HCT116 (cell line): ENCODE data around the gene TFPT. TPM values are rescaled to one million over a fixed set of nuclear protein-coding genes. Genes with fewer than 3 reads are reported as not detected.

Experiments used
- ATAC-seq: fragments of 200-7000 bp; cut with Tn5 transposase; 2 replicates; pipeline ENCODE4 v1.9.1; 2020; ENCODE audit warnings: mild to moderate bottlenecking, moderate library complexity
- BruUV-seq: library from RNA; stranded (reverse); fragments of 400-500 nt; replicated peaks from 2 replicates; lab custom pipeline; 2021; lab: Mats Ljungman, UMichigan
- CTCF ChIA-PET: fragments of 300-600 bp; sonication (Branson Sonifier 250); formaldehyde crosslinking; loops from one replicate; lab custom pipeline; 2021; ENCODE audit warnings: antibody characterized with exemption; lab: Charles Lee
- POLR2A ChIA-PET: fragments of 300-600, 350-600 bp; sonication (Branson Sonifier 250); formaldehyde crosslinking; loops from one replicate; lab custom pipeline; 2021; ENCODE audit warnings: antibody characterized with exemption; lab: Charles Lee
- RAD21 ChIA-PET, 2 experiments: fragments of 300-600 bp; sonication (Branson Sonifier 250); formaldehyde crosslinking; loops; one replicate each; lab custom pipeline; 2023; ENCODE audit warnings: low total read pairs in 2 of 2; ENCODE audit not compliant: uncharacterized antibody in 2 of 2, unreplicated experiment in 2 of 2, low non-redundant PET in 1 of 2; lab: Charles Lee
- DNase-seq: peaks from one replicate; pipeline ENCODE4 v3.0.0-alpha.2; 2010; ENCODE audit warnings: low read depth, low spot score
- H2AFZ ChIP-seq: fragments of 200-600 bp; shearing (Covaris generic), sonication (generic); 2 replicates; pipeline ENCODE4 v1.6.1; 2017; ENCODE audit warnings: low read depth, mixed run types, mixed read lengths, antibody characterized with exemption, low read length; ENCODE audit not compliant: poor library complexity, severe bottlenecking
- H3K27ac ChIP-seq: 2 replicates; pipeline ENCODE4 v1.5.1; 2012; ENCODE audit warnings: low read depth, low read length
- H3K27me3 ChIP-seq: fragments of 200-600 bp; sonication (generic); 2 replicates; pipeline ENCODE4 v1.6.1; 2016; ENCODE audit warnings: mixed run types, low read length, mixed read lengths; ENCODE audit not compliant: insufficient read depth
- H3K36me3 ChIP-seq, 2 experiments: fragments of 200-500 bp in 1 of 2; fragments of 200-600 bp in 1 of 2; sonication (Bioruptor generic) in 1 of 2; sonication (generic) in 1 of 2; 2 replicates each; pipeline versions ENCODE4 v1.5.1 to v1.6.1; 2014 to 2016; ENCODE audit warnings: low read length in 2 of 2, inconsistent platforms in 1 of 2, mixed read lengths in 1 of 2, mixed run types in 1 of 2; ENCODE audit not compliant: insufficient read depth in 2 of 2, control insufficient read depth in 1 of 2
- H3K4me1 ChIP-seq, 2 experiments: fragments of 200-600 bp in 1 of 2; sonication (generic) in 1 of 2; 2 replicates each; pipeline versions ENCODE4 v1.5.1 to v1.6.1; 2012 to 2017; ENCODE audit warnings: low read length in 2 of 2, inconsistent platforms in 1 of 2, mild to moderate bottlenecking in 1 of 2, mixed read lengths in 1 of 2, mixed run types in 1 of 2, moderate library complexity in 1 of 2; ENCODE audit not compliant: insufficient read depth in 2 of 2, control insufficient read depth in 1 of 2
- H3K4me2 ChIP-seq: fragments of 200-600 bp; sonication (generic); 2 replicates; pipeline ENCODE4 v1.6.1; 2017; ENCODE audit warnings: mixed run types, low read length, mixed read lengths
- H3K4me3 ChIP-seq, 2 experiments: fragments of 200-600 bp in 1 of 2; sonication (generic) in 1 of 2; replicated peaks in 1 of 2; 2 replicates each; pipeline ENCODE4 v1.5.1; 2011 to 2016; ENCODE audit warnings: low read length in 2 of 2, control low read depth in 1 of 2, low read depth in 1 of 2, mild to moderate bottlenecking in 1 of 2, mixed read lengths in 1 of 2, mixed run types in 1 of 2
- H3K79me2 ChIP-seq: fragments of 200-600 bp; sonication (generic); 2 replicates; pipeline ENCODE4 v1.6.1; 2017; ENCODE audit warnings: mild to moderate bottlenecking, mixed run types, low read length, moderate library complexity, mixed read lengths; ENCODE audit not compliant: insufficient read depth
- H3K9ac ChIP-seq: fragments of 200-600 bp; sonication (generic); 2 replicates; pipeline ENCODE4 v1.6.1; 2016; ENCODE audit warnings: low read length, mixed read lengths
- H3K9me2 ChIP-seq: fragments of 200-600 bp; sonication (generic), shearing (Covaris generic); 2 replicates; pipeline ENCODE4 v1.6.1; 2017; ENCODE audit warnings: mixed run types, mild to moderate bottlenecking, moderate library complexity; ENCODE audit not compliant: insufficient read depth
- H3K9me3 ChIP-seq, 2 experiments: fragments of 200-500 bp in 1 of 2; fragments of 200-600 bp in 1 of 2; sonication (Bioruptor generic) in 1 of 2; sonication (generic) in 1 of 2; 2 replicates each; pipeline ENCODE4 v1.6.1; 2014 to 2017; ENCODE audit warnings: low read length in 2 of 2, mixed read lengths in 2 of 2, inconsistent platforms in 1 of 2, low read depth in 1 of 2, mild to moderate bottlenecking in 1 of 2, mixed run types in 1 of 2, moderate library complexity in 1 of 2; ENCODE audit not compliant: control insufficient read depth in 1 of 2, insufficient read depth in 1 of 2
- H4K20me1 ChIP-seq: fragments of 200-600 bp; sonication (generic), shearing (Covaris generic); 2 replicates; pipeline ENCODE4 v1.6.1; 2017; ENCODE audit warnings: mixed run types, mild to moderate bottlenecking, moderate library complexity; ENCODE audit not compliant: insufficient read depth
- POLR2AphosphoS5 ChIP-seq: IDR thresholded peaks from 2 replicates; pipeline ENCODE4 v1.6.1; 2011; ENCODE audit warnings: mild to moderate bottlenecking, low read depth, low read length, moderate library complexity
- SIN3A ChIP-seq: IDR thresholded peaks from 2 replicates; pipeline ENCODE4 v1.6.1; 2012; ENCODE audit warnings: low read depth
- SP1 ChIP-seq: IDR thresholded peaks from 2 replicates; pipeline ENCODE4 v1.6.1; 2012; ENCODE audit warnings: low read depth
- SRF ChIP-seq: IDR thresholded peaks from 2 replicates; pipeline ENCODE4 v1.6.1; 2012; ENCODE audit warnings: low read depth
- TCF7L2 ChIP-seq: IDR thresholded peaks from 2 replicates; pipeline ENCODE4 v1.7.0; 2011; ENCODE audit warnings: borderline replicate concordance, inconsistent platforms; ENCODE audit not compliant: insufficient read depth, insufficient read length; ENCODE audit errors: extremely low read depth
- intact Hi-C: fragments of 100-400 bp; cut with micrococcal nuclease; formaldehyde crosslinking; loops from 2 replicates; pipeline ENCODE4 v1.10.0; 2022
- total RNA-seq: library from RNA; stranded (reverse); gene quantifications from one replicate; pipeline ENCODE4 v1.2.1, GENCODE V29; 2021; ENCODE audit not compliant: unreplicated experiment
- TF ChIP-seq, protein P1 (sequence below), 3 experiments: fragments of 200-600 bp in 1 of 3; sonication (generic) in 1 of 3; IDR thresholded peaks in 2 of 3; conservative IDR thresholded peaks in 1 of 3; 2 replicates each; pipeline ENCODE4 v1.5.1; 2012 to 2017; ENCODE audit warnings: low read depth in 2 of 3, low read length in 2 of 3, antibody characterized with exemption in 1 of 3, borderline replicate concordance in 1 of 3, control low read depth in 1 of 3, mild to moderate bottlenecking in 1 of 3, mixed read lengths in 1 of 3, mixed run types in 1 of 3, moderate library complexity in 1 of 3; ENCODE audit not compliant: insufficient read depth in 1 of 3

Gene TFPT
- total RNA-seq, 1 experiment from 2014 or later = 7.1 TPM

DNA sequence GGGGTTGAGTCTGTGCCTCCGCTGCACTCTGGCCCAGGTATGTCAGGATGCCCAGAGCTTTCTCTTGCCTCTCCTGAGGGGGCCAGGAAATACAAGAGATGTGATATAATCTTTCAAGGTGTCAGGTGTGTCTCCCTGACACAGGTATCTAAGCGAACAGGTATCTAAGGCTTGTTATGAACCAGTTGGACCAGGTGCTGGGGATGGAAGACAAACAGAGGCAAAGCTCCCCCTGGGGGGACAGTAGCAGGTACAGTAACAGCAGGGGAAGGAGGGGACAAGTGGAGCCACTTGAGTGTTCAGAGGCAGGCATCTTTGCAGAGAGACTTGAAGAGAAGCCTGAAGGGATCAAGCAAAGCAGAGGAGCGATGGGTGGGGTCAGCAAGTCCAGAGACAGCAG lies 41.5 kb upstream of the TFPT start (continued):
- no peak for TF ChIP-seq TCF7L2

DNA sequence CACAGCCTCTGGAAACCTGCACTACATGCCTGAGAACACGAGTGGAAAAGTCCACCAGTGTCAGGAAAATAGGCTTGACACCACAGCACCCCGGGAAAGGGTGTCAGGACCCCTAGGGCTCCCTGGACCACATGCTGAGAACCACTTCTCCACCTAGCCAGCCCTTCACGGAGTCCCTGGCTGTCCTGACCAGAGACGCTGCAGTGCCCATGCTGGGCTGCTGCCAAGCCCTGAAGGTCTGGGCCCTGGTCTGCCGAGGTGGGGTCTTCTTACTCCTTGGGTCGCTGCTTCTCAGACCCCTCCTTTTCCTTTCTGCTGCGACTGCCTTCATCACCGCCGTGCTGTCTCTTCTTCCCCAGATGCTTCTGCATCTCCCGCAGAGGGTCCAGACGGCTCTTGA lies 41.0 kb upstream of the TFPT start:
- DNase-seq (no peak), ATAC-seq (no peak)
- Histone ChIP-seq H3K4me2 (no peak overlapping the region), H3K27ac (no peak overlapping the region), H3K9me3 (no peaks in the 10 kb centered on the region), H3K4me3 (no peak overlapping the region), H3K79me2 (peaks cover 8% of the 10 kb centered on the region), H3K36me3 (peaks cover 47 to 51% of the 10 kb centered on the region in 2 experiments; a peak in 3 of 4 replicates), H3K4me1 (peaks cover 16 to 26% of the 10 kb centered on the region in 2 experiments), H4K20me1 (no peaks in the 10 kb centered on the region), H3K27me3 (no peaks in the 10 kb centered on the region), H2AFZ (no peak overlapping the region), H3K9ac (no peak overlapping the region), H3K9me2 (no peaks in the 10 kb centered on the region)
- ChIA-PET RAD21 (no interaction called here), CTCF (no interaction called here), POLR2A (interaction anchor here (1.1 to 1.6 kb wide), 2 partner anchors 19 to 41 kb away, joined by 3 to 4 read pairs; partner anchors contain the start of genes CNOT3, PRPF31 and TFPT)
- TF ChIP-seq SRF (no peak), POLR2AphosphoS5 (peak; percentile 42)
- no TSS peak for BruUV-seq
- intact Hi-C loops = no loop called here

DNA sequence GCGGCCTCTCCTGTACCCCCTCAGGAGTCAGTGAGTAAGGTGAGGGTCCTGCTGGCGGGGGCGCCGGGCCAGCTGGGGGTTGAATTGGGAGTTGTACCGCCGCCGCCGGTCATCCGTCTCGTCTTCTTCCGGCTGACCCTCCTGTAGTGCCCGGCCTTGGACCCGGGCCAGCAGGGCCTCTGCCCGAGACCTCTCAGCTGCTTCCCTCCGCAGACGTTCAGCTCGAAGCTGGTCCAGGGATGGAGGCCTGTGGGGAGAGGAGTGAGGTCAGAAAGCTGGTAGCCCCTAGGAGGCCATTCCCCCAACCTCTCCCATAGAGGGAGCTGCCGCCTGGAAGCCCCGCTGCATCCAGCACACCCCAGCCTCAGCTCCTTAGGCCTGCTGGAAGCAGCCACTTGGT lies 40.2 kb upstream of the TFPT start:
- Histone ChIP-seq H3K9me3 (no peaks in the 10 kb centered on the region), H2AFZ (no peak overlapping the region), H4K20me1 (no peaks in the 10 kb centered on the region), H3K27me3 (no peaks in the 10 kb centered on the region), H3K9me2 (no peaks in the 10 kb centered on the region), H3K4me2 (no peak overlapping the region), H3K4me1 (peaks cover 10 to 20% of the 10 kb centered on the region in 2 experiments), H3K27ac (no peak overlapping the region), H3K79me2 (peaks cover 8% of the 10 kb centered on the region), H3K4me3 (no peak overlapping the region), H3K36me3 (peaks cover 47 to 53% of the 10 kb centered on the region in 2 experiments; a peak in 3 of 4 replicates), H3K9ac (no peak overlapping the region)
- RAD21 ChIA-PET = interaction anchor here in 1 of 2 experiments (0.6 kb wide), 1 partner anchor 176 kb away, joined by 3 read pairs; no protein-coding TSS in a partner anchor
- ATAC-seq (no peak), DNase-seq (no peak)
- CTCF ChIA-PET = no interaction called here
- no TSS peak for BruUV-seq
- POLR2A ChIA-PET = interaction anchor here (1.1 kb wide), 1 partner anchor 19 kb away, joined by 3 read pairs; the partner anchor contains the start of gene CNOT3
- intact Hi-C loops = no loop called here
- no peak for TF ChIP-seq SIN3A
- TF ChIP-seq SP1 = no peak
- TF ChIP-seq, protein P1, sequence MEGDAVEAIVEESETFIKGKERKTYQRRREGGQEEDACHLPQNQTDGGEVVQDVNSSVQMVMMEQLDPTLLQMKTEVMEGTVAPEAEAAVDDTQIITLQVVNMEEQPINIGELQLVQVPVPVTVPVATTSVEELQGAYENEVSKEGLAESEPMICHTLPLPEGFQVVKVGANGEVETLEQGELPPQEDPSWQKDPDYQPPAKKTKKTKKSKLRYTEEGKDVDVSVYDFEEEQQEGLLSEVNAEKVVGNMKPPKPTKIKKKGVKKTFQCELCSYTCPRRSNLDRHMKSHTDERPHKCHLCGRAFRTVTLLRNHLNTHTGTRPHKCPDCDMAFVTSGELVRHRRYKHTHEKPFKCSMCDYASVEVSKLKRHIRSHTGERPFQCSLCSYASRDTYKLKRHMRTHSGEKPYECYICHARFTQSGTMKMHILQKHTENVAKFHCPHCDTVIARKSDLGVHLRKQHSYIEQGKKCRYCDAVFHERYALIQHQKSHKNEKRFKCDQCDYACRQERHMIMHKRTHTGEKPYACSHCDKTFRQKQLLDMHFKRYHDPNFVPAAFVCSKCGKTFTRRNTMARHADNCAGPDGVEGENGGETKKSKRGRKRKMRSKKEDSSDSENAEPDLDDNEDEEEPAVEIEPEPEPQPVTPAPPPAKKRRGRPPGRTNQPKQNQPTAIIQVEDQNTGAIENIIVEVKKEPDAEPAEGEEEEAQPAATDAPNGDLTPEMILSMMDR (IDR thresholded peaks at IDR 0.05 in 2 of 3, conservative IDR thresholded peaks at IDR 0.05 in 1 of 3; ENCODE audit: borderline replicate concordance in 1 of 3, insufficient read depth in 1 of 3, low read depth in 2 of 3, low read length in 2 of 3) = peak in 1 of 3 experiments; percentile 17; a peak in 1 of 6 replicates
